SK-N-SH (cell line): ENCODE measurements around the gene C1QL1. TPM values are rescaled to one million over a fixed set of nuclear protein-coding genes. Genes with fewer than 3 reads are reported as not detected.

Source experiments
- CTCF ChIA-PET: fragments of 300-600, 350-600 bp; formaldehyde crosslinking; extraction: SDS; loops from one replicate; lab custom pipeline; 2021; lab: Yijun Ruan, JAX
- POLR2A ChIA-PET: fragments of 350-600 bp; sonication (Branson Sonifier 250); formaldehyde crosslinking; extraction: SDS; loops from one replicate; lab custom pipeline; 2020; ENCODE audit warnings: antibody characterized with exemption, inconsistent platforms; lab: Yijun Ruan, JAX
- DNase-seq: peaks from one replicate; pipeline ENCODE4 v3.0.0; 2012
- H2AFZ ChIP-seq: fragments of 200-600 bp; sonication (generic); 2 replicates; pipeline ENCODE4 v1.8.1; 2016; ENCODE audit warnings: antibody characterized with exemption, mild to moderate bottlenecking, low read depth
- H3F3A ChIP-seq: fragments of 200-600 bp; sonication (generic); replicated peaks from 2 replicates; pipeline ENCODE3; 2016; ENCODE audit warnings: antibody characterized with exemption, mild to moderate bottlenecking; ENCODE audit not compliant: insufficient read depth
- H3K27ac ChIP-seq, 2 experiments: fragments of 200-500 bp in 1 of 2; fragments of 200-600 bp in 1 of 2; sonication (Bioruptor generic) in 1 of 2; sonication (generic), shearing (Covaris generic) in 1 of 2; 2 replicates each; pipeline versions ENCODE4 v1.5.1 to v1.6.1; 2014 to 2016; ENCODE audit warnings: low read depth in 2 of 2, inconsistent platforms in 1 of 2, low read length in 1 of 2, mild to moderate bottlenecking in 1 of 2, mixed read lengths in 1 of 2
- H3K27me3 ChIP-seq: fragments of 200-600 bp; sonication (generic), shearing (Covaris generic); 2 replicates; pipeline ENCODE4 v1.6.1; 2016; ENCODE audit warnings: mixed run types; ENCODE audit not compliant: insufficient read depth
- H3K36me3 ChIP-seq, 2 experiments: fragments of 200-500 bp in 1 of 2; fragments of 200-600 bp in 1 of 2; sonication (Bioruptor generic) in 1 of 2; sonication (generic) in 1 of 2; replicated peaks in 1 of 2; 2 replicates each; pipeline versions ENCODE3 to v1.5.1; 2014 to 2016; ENCODE audit warnings: low read length in 1 of 2, mild to moderate bottlenecking in 1 of 2; ENCODE audit not compliant: insufficient read depth in 2 of 2, control insufficient read depth in 1 of 2
- H3K4me1 ChIP-seq, 2 experiments: fragments of 200-500 bp in 1 of 2; fragments of 200-600 bp in 1 of 2; sonication (Bioruptor generic) in 1 of 2; sonication (generic), shearing (Covaris generic) in 1 of 2; 2 replicates each; pipeline versions ENCODE4 v1.5.1 to v1.6.1; 2014 to 2016; ENCODE audit warnings: low read depth in 1 of 2, low read length in 1 of 2, mixed run types in 1 of 2; ENCODE audit not compliant: insufficient read depth in 2 of 2, control insufficient read depth in 1 of 2
- H3K4me2 ChIP-seq: fragments of 200-600 bp; sonication (generic), shearing (Covaris generic); 2 replicates; pipeline ENCODE4 v1.6.1; 2017; ENCODE audit warnings: mixed run types
- H3K4me3 ChIP-seq, 2 experiments: fragments of 200-500 bp in 1 of 2; fragments of 200-600 bp in 1 of 2; sonication (Bioruptor generic) in 1 of 2; sonication (generic), shearing (Covaris generic) in 1 of 2; 2 replicates each; pipeline versions ENCODE4 v1.5.1 to v1.8.1; 2014 to 2016; ENCODE audit warnings: low read depth in 2 of 2, inconsistent platforms in 1 of 2, low read length in 1 of 2, mild to moderate bottlenecking in 1 of 2, mixed read lengths in 1 of 2, moderate library complexity in 1 of 2
- H3K79me2 ChIP-seq: fragments of 200-600 bp; sonication (generic); 2 replicates; pipeline ENCODE4 v1.8.1; 2017; ENCODE audit warnings: mild to moderate bottlenecking; ENCODE audit not compliant: insufficient read depth
- H3K9ac ChIP-seq: fragments of 200-600 bp; sonication (generic); 2 replicates; pipeline ENCODE4 v1.6.1; 2017; ENCODE audit warnings: mixed run types
- H3K9me2 ChIP-seq: fragments of 200-600 bp; sonication (generic); 2 replicates; pipeline ENCODE4 v1.6.1; 2017; ENCODE audit warnings: mixed run types
- H3K9me3 ChIP-seq: fragments of 200-600 bp; sonication (generic); 2 replicates; pipeline ENCODE4 v1.6.1; 2017; ENCODE audit warnings: mixed run types, mild to moderate bottlenecking, moderate library complexity
- H4K20me1 ChIP-seq: fragments of 200-600 bp; sonication (generic); 2 replicates; pipeline ENCODE4 v1.6.1; 2017; ENCODE audit warnings: mild to moderate bottlenecking, mixed run types; ENCODE audit not compliant: insufficient read depth
- CTCF ChIP-seq: fragments of 200-600 bp; sonication (generic); IDR thresholded peaks from 2 replicates; pipeline ENCODE4 v1.6.1; 2017; ENCODE audit warnings: antibody characterized with exemption, mild to moderate bottlenecking, moderate library complexity
- ELF1 ChIP-seq: IDR thresholded peaks from 2 replicates; pipeline ENCODE4 v1.4.0; 2012
- EZH2phosphoT487 ChIP-seq: fragments of 200-600 bp; sonication (generic); IDR thresholded peaks from 2 replicates; pipeline ENCODE4 v1.6.1; 2017; ENCODE audit warnings: low read depth, mixed run types, mild to moderate bottlenecking, antibody characterized with exemption, moderate library complexity, borderline replicate concordance
- FOSL2 ChIP-seq: IDR thresholded peaks from 2 replicates; pipeline ENCODE4 v1.4.0; 2012; ENCODE audit warnings: low read depth, mild to moderate bottlenecking, moderate library complexity, borderline replicate concordance
- FOXJ3 ChIP-seq: sonication (generic); formaldehyde crosslinking; IDR thresholded peaks from 2 replicates; pipeline ENCODE4 v1.5.1; 2020; ENCODE audit warnings: mild to moderate bottlenecking, missing genetic modification reagents
- FOXM1 ChIP-seq: IDR thresholded peaks from 2 replicates; pipeline ENCODE4 v1.4.0; 2012; ENCODE audit warnings: low read depth, mild to moderate bottlenecking
- GABPA ChIP-seq: IDR thresholded peaks from 2 replicates; pipeline ENCODE4 v1.4.0; 2012; ENCODE audit warnings: low read depth, mild to moderate bottlenecking
- IRF3 ChIP-seq: fragments of 150-350 bp; IDR thresholded peaks from 2 replicates; pipeline ENCODE4 v1.6.1; 2016; ENCODE audit warnings: mild to moderate bottlenecking, low read depth, low read length
- JUND ChIP-seq: IDR thresholded peaks from 2 replicates; pipeline ENCODE4 v1.4.0; 2012
- MAX ChIP-seq: IDR thresholded peaks from 2 replicates; pipeline ENCODE4 v1.4.0; 2012; ENCODE audit warnings: low read depth
- MEF2A ChIP-seq: IDR thresholded peaks from 2 replicates; pipeline ENCODE4 v1.4.0; 2012; ENCODE audit warnings: low read depth, borderline replicate concordance
- MXI1 ChIP-seq: IDR thresholded peaks from 2 replicates; pipeline ENCODE4 v1.6.1; 2012; ENCODE audit warnings: mild to moderate bottlenecking, low read depth, low read length, improper control_type of control experiment
- NRF1 ChIP-seq: IDR thresholded peaks from 2 replicates; pipeline ENCODE4 v1.6.1; 2012; ENCODE audit warnings: low read depth, mild to moderate bottlenecking, low read length
- REST ChIP-seq: IDR thresholded peaks from 2 replicates; pipeline ENCODE4 v1.6.1; 2012; ENCODE audit warnings: mild to moderate bottlenecking, low read depth, low read length, moderate library complexity
- SIN3A ChIP-seq: IDR thresholded peaks from 2 replicates; pipeline ENCODE4 v1.6.1; 2012; ENCODE audit warnings: low read depth, mild to moderate bottlenecking, low read length, moderate library complexity, borderline replicate concordance
- SMC3 ChIP-seq: IDR thresholded peaks from 2 replicates; pipeline ENCODE4 v1.6.1; 2012; ENCODE audit warnings: low read depth, low read length, improper control_type of control experiment
- TAF1 ChIP-seq: IDR thresholded peaks from 2 replicates; pipeline ENCODE4 v1.6.1; 2012; ENCODE audit warnings: low read depth, mild to moderate bottlenecking, low read length, moderate library complexity, borderline replicate concordance
- TCF12 ChIP-seq: IDR thresholded peaks from 2 replicates; pipeline ENCODE4 v1.4.0; 2012
- TEAD4 ChIP-seq: IDR thresholded peaks from 2 replicates; pipeline ENCODE4 v1.4.0; 2012; ENCODE audit warnings: mild to moderate bottlenecking, borderline replicate concordance; ENCODE audit not compliant: insufficient read depth
- USF2 ChIP-seq: fragments of 150-350 bp; IDR thresholded peaks from 2 replicates; pipeline ENCODE4 v1.6.1; 2017; ENCODE audit warnings: antibody characterized with exemption, low read length, low read depth, borderline replicate concordance
- YY1 ChIP-seq: IDR thresholded peaks from 2 replicates; pipeline ENCODE4 v1.4.0; 2012; ENCODE audit warnings: low read depth, mild to moderate bottlenecking
- WGBS: methylation state at CpG from one replicate; pipeline ENCODE4 v1.1.6; 2017; ENCODE audit warnings: low lambda C conversion rate; 5-methylcytosine and 5-hydroxymethylcytosine counted together
- polyA plus RNA-seq, 3 experiments: library from polyadenylated mRNA; depleted of rRNA; stranded (reverse); fragments of >200 nt; gene quantifications; 2 replicates each; pipeline ENCODE4 v1.2.3, GENCODE V29; 2012

The C1QL1 gene
- polyA plus RNA-seq, 1 of the 3 experiments (the other 2 are of a cell fraction): 11.9 TPM

- TF ChIP-seq REST: no peak
- no peak for TF ChIP-seq SIN3A
- no peak for TF ChIP-seq GABPA
- TF ChIP-seq NRF1: no peak
- TF ChIP-seq TAF1: no peak
- no peak for TF ChIP-seq FOSL2
These were observed 30.5 kb upstream of the C1QL1 start (continued) for GRCh38 chr17:44998646-44999045.

- no peak for DNase-seq
- H4K20me1 ChIP-seq: no peaks in the 10 kb centered on the region
- TF ChIP-seq EZH2phosphoT487 (no peak), JUND (no peak), CTCF (no peak), MXI1 (no peak), MEF2A (no peak), IRF3 (no peak), TAF1 (no peak), YY1 (no peak), FOXM1 (no peak), USF2 (no peak), MAX (no peak), FOXJ3 (CRISPR knock-in tag) (no peak), SMC3 (no peak), TEAD4 (no peak), TCF12 (no peak), ELF1 (no peak)
- TF ChIP-seq, all 33 proteins: peak for 0
- H3K79me2 ChIP-seq: no peaks in the 10 kb centered on the region
- H3K4me1 ChIP-seq: no peaks in the 10 kb centered on the region; a peak in 1 of 4 replicates
- H3K4me2 ChIP-seq: no peak overlapping the region
- no peaks in the 10 kb centered on the region for H3K27me3 ChIP-seq
- H3K4me3 ChIP-seq: no peak overlapping the region
- no peaks in the 10 kb centered on the region for H3K9me2 ChIP-seq
- ChIA-PET CTCF (interaction anchor here (1.2 to 1.5 kb wide), 4 partner anchors 21 to 27 kb away, joined by 4 read pairs; no protein-coding TSS in a partner anchor), POLR2A (no interaction called here)
- H2AFZ ChIP-seq: no peak overlapping the region
- 63% methylated on average over 6 of the region's 7 CpGs for WGBS
- no peak overlapping the region for H3K27ac ChIP-seq
- no peak overlapping the region for H3K9ac ChIP-seq
- no peaks in the 10 kb centered on the region for H3F3A ChIP-seq
- no peaks in the 10 kb centered on the region for H3K9me3 ChIP-seq
- H3K36me3 ChIP-seq: no peaks in the 10 kb centered on the region
These were observed 29.8 kb upstream of the C1QL1 start for GRCh38 chr17:44997733-44998520.
